Activated CD4-positive, alpha-beta T cell treated with anti-CD3 and anti-CD28 coated beads for 36 hours (primary cell): Measurements from ENCODE around the gene ATP6V1C2. TPM values are rescaled to one million over a fixed set of nuclear protein-coding genes. Genes with fewer than 3 reads are reported as not detected.

Experiments used
- ATAC-seq: fragments of 200-7000 bp; cut with Tn5 transposase; one replicate; pipeline ENCODE4 v1.10.0; 2021; ENCODE audit warnings: mild to moderate bottlenecking, moderate library complexity
- CTCF ChIA-PET: fragments of 350-600 bp; sonication (Branson Sonifier 250); formaldehyde crosslinking; loops from one replicate; lab custom pipeline; 2021; ENCODE audit warnings: antibody characterized with exemption; lab: Charles Lee
- POLR2A ChIA-PET: fragments of 350-600 bp; sonication (Branson Sonifier 250); formaldehyde crosslinking; loops from one replicate; lab custom pipeline; 2021; ENCODE audit warnings: antibody characterized with exemption, inconsistent platforms; lab: Charles Lee
- DNase-seq: peaks from one replicate; pipeline ENCODE4 v3.0.0-alpha.2; 2020
- H3K27ac Mint-ChIP-seq: one replicate; pipeline ENCODE4 v1.8.0; 2021; ENCODE audit warnings: mixed read lengths
- H3K27me3 Mint-ChIP-seq: one replicate; pipeline ENCODE4 v1.8.0; 2021; ENCODE audit warnings: mixed read lengths
- H3K36me3 Mint-ChIP-seq: one replicate; pipeline ENCODE4 v1.8.0; 2021; ENCODE audit warnings: low read depth, mixed read lengths
- H3K4me1 Mint-ChIP-seq: one replicate; pipeline ENCODE4 v1.8.0; 2021; ENCODE audit warnings: mixed read lengths
- H3K4me3 Mint-ChIP-seq: one replicate; pipeline ENCODE4 v1.8.0; 2021; ENCODE audit warnings: mild to moderate bottlenecking, moderate library complexity, mixed read lengths
- H3K9me3 Mint-ChIP-seq: one replicate; pipeline ENCODE4 v1.8.0; 2021; ENCODE audit warnings: low read depth, mixed read lengths
- intact Hi-C, 2 experiments: fragments of 100-400 bp; cut with DNase I in 1 of 2; cut with micrococcal nuclease in 1 of 2; formaldehyde crosslinking; loops; one replicate each; pipeline versions ENCODE4 v1.14.2 to v1.15.1; 2022 to 2024; cut with DNase I, micrococcal nuclease
- total RNA-seq, 2 experiments: library from RNA; stranded (reverse); gene quantifications; one replicate each; pipeline ENCODE4 v1.2.3, GENCODE V29; 2021

ATP6V1C2 gene
- total RNA-seq, 2 experiments from 2014 or later: not detected

DNA sequence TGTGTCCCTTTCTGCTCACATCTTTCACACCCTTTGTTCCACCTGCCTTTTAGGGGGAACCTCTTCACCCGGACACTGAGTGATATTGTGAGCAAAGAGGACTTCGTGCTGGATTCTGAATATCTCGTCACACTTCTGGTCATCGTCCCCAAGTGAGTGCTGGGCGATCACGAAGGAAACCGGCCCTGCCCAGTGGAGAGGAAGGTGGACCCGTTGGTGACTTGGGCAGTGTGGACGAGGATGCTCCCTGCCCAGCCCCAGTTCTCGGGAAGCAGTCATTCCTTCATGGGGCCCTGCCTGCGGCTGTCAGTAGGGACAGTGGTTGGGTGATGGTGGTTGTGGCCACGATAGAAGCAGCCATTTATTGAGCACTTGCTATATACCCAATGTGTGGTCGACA lies 50.4 kb downstream of the ATP6V1C2 start:
- intact Hi-C loops: no loop called here
- DNase-seq (no peak), ATAC-seq (no peak)
- no peaks in the 10 kb centered on the region for H3K27me3 Mint-ChIP-seq
- H3K4me1 Mint-ChIP-seq: no peaks in the 10 kb centered on the region
- H3K27ac Mint-ChIP-seq: no peak overlapping the region
- no peak overlapping the region for H3K4me3 Mint-ChIP-seq
- ChIA-PET POLR2A (no interaction called here), CTCF (interaction anchor here (0.6 kb wide), 1 partner anchor 126 kb away, joined by 3 read pairs; no protein-coding TSS in a partner anchor)
- H3K36me3 Mint-ChIP-seq: no peaks in the 10 kb centered on the region
- no peaks in the 10 kb centered on the region for H3K9me3 Mint-ChIP-seq

DNA sequence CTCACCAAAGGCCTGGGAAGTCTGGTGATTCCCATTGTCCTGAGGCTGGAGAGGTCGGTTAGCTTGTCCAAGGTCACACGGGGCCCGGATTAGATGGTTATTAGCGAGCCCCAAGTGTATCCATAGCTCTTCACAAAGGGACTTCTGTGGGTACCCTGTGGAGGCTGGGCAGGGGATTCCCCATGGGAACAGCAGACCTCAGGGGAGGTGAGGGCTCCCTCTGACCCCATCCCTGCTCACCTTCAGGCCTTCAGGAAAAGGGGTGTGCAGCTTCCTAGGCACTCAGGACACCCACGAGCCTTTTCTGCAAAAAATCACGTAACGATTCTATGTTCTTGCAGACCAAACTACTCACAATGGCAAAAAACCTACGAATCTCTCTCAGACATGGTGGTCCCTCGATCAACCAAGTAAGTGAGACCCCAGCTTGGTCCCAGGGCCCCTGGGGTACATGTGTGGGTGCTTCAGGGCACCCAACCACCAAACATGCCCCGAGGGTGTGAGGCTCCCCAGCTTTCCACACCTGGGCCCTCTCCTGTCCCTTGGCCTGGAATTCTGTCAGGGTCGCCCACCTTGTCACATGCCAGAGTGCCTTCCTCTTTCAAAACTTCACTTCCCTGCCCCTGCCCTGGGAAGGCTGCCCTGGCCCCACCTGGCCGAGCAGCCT lies 50.9 kb downstream of the ATP6V1C2 start:
- Mint-ChIP-seq H3K36me3 (no peaks in the 10 kb centered on the region), H3K9me3 (no peaks in the 10 kb centered on the region), H3K4me3 (no peak overlapping the region), H3K27me3 (no peaks in the 10 kb centered on the region), H3K27ac (no peak overlapping the region), H3K4me1 (no peaks in the 10 kb centered on the region)
- ChIA-PET POLR2A (no interaction called here), CTCF (interaction anchor here (0.6 kb wide), 1 partner anchor 125 kb away, joined by 3 read pairs; no protein-coding TSS in a partner anchor)
- no peak for ATAC-seq
- intact Hi-C loops: no loop called here
- DNase-seq: no peak

DNA sequence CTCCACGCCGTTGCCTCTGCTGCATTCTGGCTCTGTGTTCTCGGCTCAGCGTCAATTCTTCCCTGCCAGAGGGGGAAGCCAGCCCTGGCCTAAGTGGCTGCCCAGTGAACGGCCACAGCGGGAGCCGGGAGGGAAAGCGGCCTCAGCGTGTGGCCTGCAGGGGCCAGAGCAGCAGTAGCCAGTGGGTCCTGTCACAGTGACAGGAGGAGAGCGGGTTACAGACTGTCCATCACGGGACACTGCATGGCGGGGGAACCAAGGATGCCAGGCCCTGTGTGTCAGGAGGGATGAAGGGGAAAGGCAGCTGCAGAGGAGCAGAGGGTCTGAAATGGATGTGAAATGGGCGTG lies 51.4 kb downstream of the ATP6V1C2 start:
- no peaks in the 10 kb centered on the region for H3K36me3 Mint-ChIP-seq

GRCh38 chr2:10773821-10774341 lies 52.5 kb downstream of the ATP6V1C2 start:
- intact Hi-C loops: no loop called here
- DNase-seq: no peak
- ATAC-seq: no peak
- H3K36me3 Mint-ChIP-seq: peaks cover 2% of the 10 kb centered on the region
- ChIA-PET CTCF (no interaction called here), POLR2A (no interaction called here)
- no peaks in the 10 kb centered on the region for H3K4me1 Mint-ChIP-seq
- no peak overlapping the region for H3K4me3 Mint-ChIP-seq
- no peak overlapping the region for H3K27ac Mint-ChIP-seq
- no peaks in the 10 kb centered on the region for H3K27me3 Mint-ChIP-seq
- H3K9me3 Mint-ChIP-seq: no peaks in the 10 kb centered on the region

More for the DNA sequence above, 51.4 kb downstream of the ATP6V1C2 start:
- DNase-seq: no peak
- H3K4me3 Mint-ChIP-seq: no peak overlapping the region
- ChIA-PET POLR2A (no interaction called here), CTCF (no interaction called here)
- H3K4me1 Mint-ChIP-seq: no peaks in the 10 kb centered on the region
- no peaks in the 10 kb centered on the region for H3K27me3 Mint-ChIP-seq
- H3K9me3 Mint-ChIP-seq: no peaks in the 10 kb centered on the region
- intact Hi-C loops: no loop called here
- ATAC-seq: no peak
- H3K27ac Mint-ChIP-seq: no peak overlapping the region

DNA sequence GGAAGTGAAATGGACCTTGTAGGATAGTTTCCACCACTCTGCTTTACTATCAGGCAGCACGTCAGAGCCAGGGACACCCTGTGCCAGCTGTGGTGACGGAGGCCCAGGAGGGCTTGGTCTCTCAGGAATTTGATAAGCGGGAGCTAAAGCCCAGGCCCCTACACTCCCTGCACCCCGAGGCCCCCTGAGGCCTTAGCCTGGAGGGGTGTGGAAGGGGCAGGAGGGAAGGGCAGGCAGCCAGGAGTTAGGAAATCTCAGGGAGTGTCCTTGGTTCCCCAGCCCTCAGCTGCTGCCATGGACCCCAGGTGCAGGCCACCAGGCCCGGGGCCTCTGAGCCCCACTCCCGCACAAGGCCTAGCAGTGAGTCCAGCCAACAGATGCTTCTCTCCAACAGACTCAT lies 53.0 kb downstream of the ATP6V1C2 start:
- ATAC-seq: no peak
- Mint-ChIP-seq H3K9me3 (no peaks in the 10 kb centered on the region), H3K36me3 (peaks cover 2% of the 10 kb centered on the region), H3K4me3 (no peak overlapping the region), H3K27ac (no peak overlapping the region), H3K4me1 (no peaks in the 10 kb centered on the region), H3K27me3 (no peaks in the 10 kb centered on the region)
- POLR2A ChIA-PET: no interaction called here
- intact Hi-C loops: no loop called here
- CTCF ChIA-PET: no interaction called here
- no peak for DNase-seq

DNA sequence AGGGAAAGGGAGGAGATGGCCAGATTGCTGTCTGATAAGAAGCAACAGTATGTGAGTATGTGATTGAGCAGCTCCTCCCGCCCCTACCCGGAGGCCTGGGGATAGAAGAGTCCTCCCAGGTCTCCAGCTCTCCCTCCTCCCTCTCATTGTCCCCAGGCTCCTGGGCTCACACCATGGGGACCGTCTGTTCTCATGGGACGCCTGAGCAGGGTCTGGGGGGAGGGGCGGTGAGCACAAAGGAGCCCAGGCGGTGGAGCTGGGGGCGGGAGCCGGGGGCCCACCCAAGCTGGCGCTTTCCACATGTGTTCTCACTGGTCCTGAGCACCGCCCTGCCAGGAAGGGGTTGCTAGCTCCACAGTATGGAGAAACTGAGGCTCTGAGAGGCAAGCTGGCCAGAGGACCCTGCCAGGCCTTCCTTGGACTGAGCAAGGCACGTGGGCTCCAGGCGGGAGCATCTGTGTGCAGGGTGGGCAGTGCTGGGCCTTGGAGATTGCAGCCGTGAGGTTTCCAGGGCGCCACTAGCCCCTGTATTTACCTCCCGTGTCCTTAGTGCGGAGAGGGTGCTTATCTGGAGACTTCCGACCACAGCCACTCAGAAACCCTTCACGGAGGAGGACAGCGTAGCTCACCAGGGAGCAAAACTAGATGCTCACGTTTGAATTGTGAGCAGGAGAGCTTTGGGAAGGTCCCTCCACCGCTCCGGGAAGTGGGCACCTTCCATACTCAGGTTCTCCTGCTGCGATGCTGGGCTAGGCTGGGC lies 53.8 kb downstream of the ATP6V1C2 start:
- Mint-ChIP-seq H3K36me3 (peaks cover 5% of the 10 kb centered on the region), H3K4me3 (no peak overlapping the region), H3K4me1 (no peaks in the 10 kb centered on the region), H3K9me3 (no peaks in the 10 kb centered on the region), H3K27me3 (no peaks in the 10 kb centered on the region), H3K27ac (no peak overlapping the region)
- CTCF ChIA-PET: no interaction called here
- intact Hi-C loops: no loop called here
- DNase-seq: no peak
- ATAC-seq: no peak
- POLR2A ChIA-PET: no interaction called here

GRCh38 chr2:10775831-10776230 lies 54.4 kb downstream of the ATP6V1C2 start:
- DNase-seq (no peak), ATAC-seq (no peak)
- POLR2A ChIA-PET: no interaction called here
- CTCF ChIA-PET: no interaction called here
- H3K9me3 Mint-ChIP-seq: no peaks in the 10 kb centered on the region
- no peak overlapping the region for H3K4me3 Mint-ChIP-seq
- H3K36me3 Mint-ChIP-seq: peaks cover 7% of the 10 kb centered on the region
- H3K27me3 Mint-ChIP-seq: no peaks in the 10 kb centered on the region
- no peaks in the 10 kb centered on the region for H3K4me1 Mint-ChIP-seq
- intact Hi-C loops: no loop called here
- no peak overlapping the region for H3K27ac Mint-ChIP-seq

GRCh38 chr2:10776231-10776977 lies 55.0 kb downstream of the ATP6V1C2 start:
- intact Hi-C loops: no loop called here
- no peak overlapping the region for H3K27ac Mint-ChIP-seq
- H3K4me1 Mint-ChIP-seq: no peaks in the 10 kb centered on the region
- ChIA-PET CTCF (no interaction called here), POLR2A (no interaction called here)
- ATAC-seq (no peak), DNase-seq (no peak)
- H3K36me3 Mint-ChIP-seq: peaks cover 7% of the 10 kb centered on the region
- H3K27me3 Mint-ChIP-seq: no peaks in the 10 kb centered on the region
- no peak overlapping the region for H3K4me3 Mint-ChIP-seq
- H3K9me3 Mint-ChIP-seq: no peaks in the 10 kb centered on the region

- ATAC-seq: no peak
- CTCF ChIA-PET: no interaction called here
- peaks cover 10% of the 10 kb centered on the region for H3K36me3 Mint-ChIP-seq
- no peaks in the 10 kb centered on the region for H3K4me1 Mint-ChIP-seq
- H3K27me3 Mint-ChIP-seq: no peaks in the 10 kb centered on the region
- no peaks in the 10 kb centered on the region for H3K9me3 Mint-ChIP-seq
- no peak overlapping the region for H3K27ac Mint-ChIP-seq
- H3K4me3 Mint-ChIP-seq: no peak overlapping the region
- intact Hi-C loops: no loop called here
- no peak for DNase-seq
- POLR2A ChIA-PET: no interaction called here
Observed at GRCh38 chr2:10777111-10777841, 55.8 kb downstream of the ATP6V1C2 start.

DNA sequence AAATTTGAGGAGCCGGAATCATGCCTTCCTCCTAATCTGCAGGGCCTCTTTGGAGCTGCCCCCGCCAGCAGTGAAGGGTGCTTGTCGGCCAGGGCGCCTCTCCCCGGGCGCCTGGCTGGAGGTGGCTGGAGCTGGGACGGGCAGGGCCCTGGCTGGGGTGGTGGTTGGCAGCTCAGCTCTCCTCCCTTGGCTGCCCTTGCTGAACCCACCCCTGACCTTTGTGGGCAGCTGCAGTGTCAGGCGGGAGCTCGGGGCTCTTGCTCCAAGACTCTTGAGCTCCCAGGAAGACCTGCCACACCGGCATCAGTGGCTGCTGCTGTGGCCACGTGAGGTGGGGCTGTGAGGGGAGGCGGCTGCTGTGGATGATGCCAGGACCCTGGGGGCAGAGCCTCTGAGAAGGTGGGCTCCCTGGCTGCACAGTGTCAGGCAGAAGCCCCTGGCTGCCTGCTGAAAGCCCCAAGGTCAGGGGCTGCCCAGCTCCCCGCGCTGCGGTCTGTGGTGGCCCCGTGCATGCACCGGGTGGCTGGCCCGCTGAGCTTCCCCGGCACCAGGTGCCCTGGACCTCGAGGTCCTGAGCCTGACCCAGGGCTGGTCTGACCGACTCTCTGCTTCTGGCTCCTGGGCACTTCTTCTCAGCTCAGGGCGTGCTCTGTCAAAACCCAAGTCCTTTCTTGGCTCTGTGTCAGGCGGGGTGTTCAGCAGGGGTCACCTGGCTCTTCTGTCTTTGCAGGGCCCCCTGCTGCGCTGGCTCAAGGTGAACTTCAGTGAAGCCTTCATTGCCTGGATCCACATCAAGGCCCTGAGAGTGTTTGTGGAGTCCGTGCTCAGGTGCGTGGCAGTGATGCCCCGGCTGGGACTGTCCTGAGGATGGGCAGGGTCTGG lies 56.7 kb downstream of the ATP6V1C2 start:
- no peaks in the 10 kb centered on the region for H3K27me3 Mint-ChIP-seq
- no peak overlapping the region for H3K4me3 Mint-ChIP-seq
- ChIA-PET POLR2A (no interaction called here), CTCF (no interaction called here)
- no peaks in the 10 kb centered on the region for H3K9me3 Mint-ChIP-seq
- ATAC-seq (no peak), DNase-seq (no peak)
- intact Hi-C loops: no loop called here
- no peak overlapping the region for H3K27ac Mint-ChIP-seq
- peaks cover 16% of the 10 kb centered on the region for H3K36me3 Mint-ChIP-seq
- H3K4me1 Mint-ChIP-seq: no peaks in the 10 kb centered on the region
